GM21619 (cell line): ENCODE data around the gene HLA-DQA2.
"Not testable (repeated sequence)": the region's sequence is repeated elsewhere in the genome, so short reads cannot be mapped to it uniquely, and the experiment has no call there.

Experiments
- ATAC-seq: cut with Tn5 transposase; IDR thresholded peaks from one replicate; pipeline ENCODE4 v1.9.1; 2021; ENCODE audit not compliant: unreplicated experiment

HLA-DQA2 gene

DNA sequence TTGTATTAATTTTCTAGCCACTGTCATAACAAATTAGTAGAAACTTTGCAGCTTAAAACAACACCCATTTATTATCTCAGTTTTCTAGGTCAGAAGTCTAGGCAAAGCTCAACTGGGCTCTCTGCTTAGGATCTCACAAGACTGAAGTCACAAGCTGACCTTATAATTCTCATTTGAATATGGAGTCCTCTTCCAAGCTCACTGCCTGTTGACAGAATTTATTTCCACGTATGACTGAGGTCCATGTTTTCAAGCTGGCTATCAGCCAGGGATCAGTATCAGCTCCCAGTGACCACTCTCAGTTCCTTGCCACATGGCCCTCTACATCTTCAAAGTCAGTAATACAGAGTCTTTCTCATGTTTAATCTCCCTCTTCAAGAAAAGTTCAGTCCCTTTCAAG, 33.9 kb downstream of the HLA-DQA2 start:
- no peak for ATAC-seq

- no peak for ATAC-seq
Measured at GRCh38 chr6:32779036-32779435, 37.8 kb downstream of the HLA-DQA2 start.

DNA sequence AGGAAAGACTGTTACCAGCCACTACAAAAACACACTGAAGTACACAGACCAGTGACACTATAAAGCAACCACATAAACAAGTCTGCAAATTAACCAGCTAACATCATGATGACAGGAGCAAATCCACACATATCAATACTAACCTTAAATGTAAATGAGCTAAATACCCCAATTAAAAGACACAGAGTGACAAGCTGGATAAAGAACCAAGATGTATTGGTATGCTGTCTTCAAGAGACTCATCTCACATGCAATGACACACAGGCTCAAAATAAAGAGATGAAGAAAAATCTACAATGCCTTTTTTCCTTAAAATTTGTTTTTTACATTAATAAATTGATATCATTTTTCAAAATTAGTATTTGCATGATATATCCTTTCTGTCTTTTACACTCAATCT, 41.7 kb downstream of the HLA-DQA2 start:
- not testable (repeated sequence) for ATAC-seq

GRCh38 chr6:32785781-32786533, 44.8 kb downstream of the HLA-DQA2 start:
- no peak for ATAC-seq

- ATAC-seq, result no peak
Measured at GRCh38 chr6:32790306-32790705, 49.1 kb downstream of the HLA-DQA2 start.

DNA sequence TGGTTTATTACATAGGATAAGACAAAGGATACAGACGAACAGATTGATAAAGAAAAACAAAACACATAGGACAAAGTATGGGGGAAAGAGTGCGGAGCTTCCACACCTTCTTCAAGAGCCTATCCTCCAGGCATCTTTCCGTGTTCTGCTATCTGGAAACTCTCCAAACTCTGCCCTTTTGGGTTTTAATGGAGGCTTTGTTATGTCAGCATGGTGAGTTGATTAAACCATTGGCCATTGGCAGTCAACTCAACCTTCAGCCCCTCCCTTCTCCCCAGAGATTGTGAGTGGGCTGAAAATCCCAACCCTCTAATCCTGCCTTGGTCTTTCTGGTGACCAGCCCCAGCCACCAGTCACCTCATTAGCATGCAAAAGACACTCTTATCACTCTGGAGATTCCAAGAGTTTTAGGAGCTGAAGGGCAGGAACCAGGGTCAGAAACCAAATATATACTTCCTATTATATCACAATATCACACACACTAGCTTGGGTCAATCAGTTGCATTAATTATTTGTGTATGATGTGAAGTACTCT, 51.8 kb downstream of the HLA-DQA2 start:
- no peak for ATAC-seq

DNA sequence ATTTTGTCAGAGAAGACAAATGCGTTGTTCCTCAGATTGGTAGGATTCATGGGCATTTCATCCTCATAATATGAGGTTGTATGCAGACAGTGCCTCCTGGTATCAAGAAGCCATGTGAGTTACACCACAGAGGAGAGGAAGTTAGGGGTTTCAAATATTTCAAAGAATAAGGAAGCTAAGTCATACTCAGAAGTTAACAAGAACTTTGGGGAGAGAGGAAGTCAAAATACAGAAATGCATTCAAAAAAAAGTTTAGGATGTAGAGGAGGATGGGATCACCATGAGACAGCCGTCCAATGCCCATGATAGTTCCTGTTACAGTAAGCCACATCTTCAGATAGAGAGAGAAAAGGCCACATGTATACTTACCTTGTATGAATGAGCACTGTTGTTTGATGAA, 53.3 kb downstream of the HLA-DQA2 start:
- no peak for ATAC-seq
